ENCODE measurements around the gene INO80D.
"Not testable (repeated sequence)": the region's sequence is repeated elsewhere in the genome, so short reads cannot be mapped to it uniquely, and the experiment has no call there.

INO80D gene

DNA sequence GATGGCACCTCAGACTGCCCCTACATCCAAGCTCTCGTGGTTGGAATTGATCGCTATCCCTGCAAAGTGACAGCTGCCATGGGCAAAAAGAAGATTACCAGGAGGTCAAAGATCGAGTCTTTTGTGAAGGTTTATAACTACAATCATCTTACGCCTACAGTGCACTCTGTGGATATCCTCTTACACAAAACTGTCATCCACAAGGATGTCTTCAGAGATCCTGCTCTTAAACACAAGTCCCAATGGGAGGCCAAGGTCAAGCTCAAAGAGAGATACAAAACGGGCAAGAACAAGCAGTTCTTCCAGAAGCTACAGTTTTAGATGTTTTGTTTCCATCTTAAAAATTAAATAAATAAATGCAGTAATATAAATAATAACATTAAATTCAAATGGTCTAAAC lies 45.4 kb downstream of the INO80D start:
- POLR2A ChIA-PET: no interaction called here
- CTCF ChIA-PET: interaction anchor here (0.6 kb wide), 1 partner anchor 124 kb away, joined by 3 read pairs; no protein-coding TSS in a partner anchor

DNA sequence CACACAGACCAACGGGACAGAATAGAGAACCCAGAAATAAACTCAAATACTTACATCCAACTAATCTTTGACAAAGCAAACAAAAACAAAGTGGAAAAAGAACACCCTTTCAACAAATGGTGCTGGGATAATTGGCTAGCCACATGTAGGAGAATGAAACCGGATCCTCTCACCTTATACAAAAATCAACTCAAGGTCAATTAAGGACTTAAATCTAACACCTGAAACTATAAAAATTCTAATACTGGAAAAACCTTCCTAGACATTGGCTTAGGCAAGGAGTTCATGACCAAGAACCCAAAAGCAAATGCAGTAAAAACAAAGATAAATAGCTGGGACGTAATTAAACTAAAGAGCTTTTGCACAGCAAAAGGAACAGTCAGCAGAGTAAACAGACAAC lies 50.6 kb downstream of the INO80D start:
- CTCF ChIA-PET; H3K36me3 ChIP-seq (ENCODE audit: control insufficient read depth in 2 of 2, insufficient read depth in 1 of 2, low read length in 2 of 2); H3K9me3 ChIP-seq (ENCODE audit: control insufficient read depth, insufficient read depth, low read depth, low read length); H3K4me1 ChIP-seq (ENCODE audit: control insufficient read depth, insufficient read depth, low read length); POLR2A ChIA-PET; H3K27ac ChIP-seq (ENCODE audit: extremely low read depth, low read depth, low read length); H3K4me3 ChIP-seq (ENCODE audit: low read depth, low read length): not testable (repeated sequence)
- peak; percentile 60; the same call in 1 of the 2 replicates for TF ChIP-seq FEZF1 (tag by site-specific recombination; IDR thresholded peaks at IDR 0.05)
- TF ChIP-seq, protein P1, sequence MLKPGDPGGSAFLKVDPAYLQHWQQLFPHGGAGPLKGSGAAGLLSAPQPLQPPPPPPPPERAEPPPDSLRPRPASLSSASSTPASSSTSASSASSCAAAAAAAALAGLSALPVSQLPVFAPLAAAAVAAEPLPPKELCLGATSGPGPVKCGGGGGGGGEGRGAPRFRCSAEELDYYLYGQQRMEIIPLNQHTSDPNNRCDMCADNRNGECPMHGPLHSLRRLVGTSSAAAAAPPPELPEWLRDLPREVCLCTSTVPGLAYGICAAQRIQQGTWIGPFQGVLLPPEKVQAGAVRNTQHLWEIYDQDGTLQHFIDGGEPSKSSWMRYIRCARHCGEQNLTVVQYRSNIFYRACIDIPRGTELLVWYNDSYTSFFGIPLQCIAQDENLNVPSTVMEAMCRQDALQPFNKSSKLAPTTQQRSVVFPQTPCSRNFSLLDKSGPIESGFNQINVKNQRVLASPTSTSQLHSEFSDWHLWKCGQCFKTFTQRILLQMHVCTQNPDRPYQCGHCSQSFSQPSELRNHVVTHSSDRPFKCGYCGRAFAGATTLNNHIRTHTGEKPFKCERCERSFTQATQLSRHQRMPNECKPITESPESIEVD (tag by site-specific recombination; IDR thresholded peaks at IDR 0.05): peak; percentile 84
- TF ChIP-seq ZNF843 (tag by site-specific recombination; IDR thresholded peaks at IDR 0.05): 0 out of 2 replicates have a peak, but pooled peaks have one; percentile 16
- TF ChIP-seq WT1 (tag by site-specific recombination; IDR thresholded peaks at IDR 0.05): peak; percentile 62; the same call in 1 of the 2 replicates

More for the DNA sequence above, 45.4 kb downstream of the INO80D start:
- Histone ChIP-seq H3K27ac (ENCODE audit: extremely low read depth, low read depth, low read length) (no peak overlapping the region), H3K36me3 (ENCODE audit: control insufficient read depth in 2 of 2, insufficient read depth in 1 of 2, low read length in 2 of 2) (peaks cover 0 to 8% of the 10 kb centered on the region in 2 experiments; a peak in 2 of 3 replicates), H3K4me1 (ENCODE audit: control insufficient read depth, insufficient read depth, low read length) (no peaks in the 10 kb centered on the region), H3K4me3 (ENCODE audit: low read depth, low read length) (no peak overlapping the region), H3K9me3 (ENCODE audit: control insufficient read depth, insufficient read depth, low read depth, low read length) (no peaks in the 10 kb centered on the region)
- TF ChIP-seq OVOL3 (tag by site-specific recombination; IDR thresholded peaks at IDR 0.05): no peak
- no peak for TF ChIP-seq ZNF274 (IDR thresholded peaks at IDR 0.05; ENCODE audit: low read length)
- no peak for TF ChIP-seq ZNF274 (tag by site-specific recombination; IDR thresholded peaks at IDR 0.05; ENCODE audit: borderline replicate concordance)
- TF ChIP-seq, protein P2, sequence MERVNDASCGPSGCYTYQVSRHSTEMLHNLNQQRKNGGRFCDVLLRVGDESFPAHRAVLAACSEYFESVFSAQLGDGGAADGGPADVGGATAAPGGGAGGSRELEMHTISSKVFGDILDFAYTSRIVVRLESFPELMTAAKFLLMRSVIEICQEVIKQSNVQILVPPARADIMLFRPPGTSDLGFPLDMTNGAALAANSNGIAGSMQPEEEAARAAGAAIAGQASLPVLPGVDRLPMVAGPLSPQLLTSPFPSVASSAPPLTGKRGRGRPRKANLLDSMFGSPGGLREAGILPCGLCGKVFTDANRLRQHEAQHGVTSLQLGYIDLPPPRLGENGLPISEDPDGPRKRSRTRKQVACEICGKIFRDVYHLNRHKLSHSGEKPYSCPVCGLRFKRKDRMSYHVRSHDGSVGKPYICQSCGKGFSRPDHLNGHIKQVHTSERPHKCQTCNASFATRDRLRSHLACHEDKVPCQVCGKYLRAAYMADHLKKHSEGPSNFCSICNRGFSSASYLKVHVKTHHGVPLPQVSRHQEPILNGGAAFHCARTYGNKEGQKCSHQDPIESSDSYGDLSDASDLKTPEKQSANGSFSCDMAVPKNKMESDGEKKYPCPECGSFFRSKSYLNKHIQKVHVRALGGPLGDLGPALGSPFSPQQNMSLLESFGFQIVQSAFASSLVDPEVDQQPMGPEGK (tag by site-specific recombination; IDR thresholded peaks at IDR 0.05): no peak
- TF ChIP-seq ZNF777 (tag by site-specific recombination; IDR thresholded peaks at IDR 0.05; ENCODE audit: borderline replicate concordance): no peak
- TF ChIP-seq ZBTB21 (tag by site-specific recombination; IDR thresholded peaks at IDR 0.05): no peak
- no peak for TF ChIP-seq ZNF341 (tag by site-specific recombination; IDR thresholded peaks at IDR 0.05; ENCODE audit: low read depth)
- TF ChIP-seq ZNF133 (tag by site-specific recombination; IDR thresholded peaks at IDR 0.05): no peak
- TF ChIP-seq, protein P3, sequence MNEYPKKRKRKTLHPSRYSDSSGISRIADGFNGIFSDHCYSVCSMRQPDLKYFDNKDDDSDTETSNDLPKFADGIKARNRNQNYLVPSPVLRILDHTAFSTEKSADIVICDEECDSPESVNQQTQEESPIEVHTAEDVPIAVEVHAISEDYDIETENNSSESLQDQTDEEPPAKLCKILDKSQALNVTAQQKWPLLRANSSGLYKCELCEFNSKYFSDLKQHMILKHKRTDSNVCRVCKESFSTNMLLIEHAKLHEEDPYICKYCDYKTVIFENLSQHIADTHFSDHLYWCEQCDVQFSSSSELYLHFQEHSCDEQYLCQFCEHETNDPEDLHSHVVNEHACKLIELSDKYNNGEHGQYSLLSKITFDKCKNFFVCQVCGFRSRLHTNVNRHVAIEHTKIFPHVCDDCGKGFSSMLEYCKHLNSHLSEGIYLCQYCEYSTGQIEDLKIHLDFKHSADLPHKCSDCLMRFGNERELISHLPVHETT (tag by site-specific recombination; IDR thresholded peaks at IDR 0.05): no peak
- TF ChIP-seq, protein P4, sequence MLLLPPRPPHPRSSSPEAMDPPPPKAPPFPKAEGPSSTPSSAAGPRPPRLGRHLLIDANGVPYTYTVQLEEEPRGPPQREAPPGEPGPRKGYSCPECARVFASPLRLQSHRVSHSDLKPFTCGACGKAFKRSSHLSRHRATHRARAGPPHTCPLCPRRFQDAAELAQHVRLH (tag by site-specific recombination; IDR thresholded peaks at IDR 0.05): no peak
- no peak for TF ChIP-seq ZNF555 (tag by site-specific recombination; conservative IDR thresholded peaks at IDR 0.05)
- TF ChIP-seq BCL11A (tag by site-specific recombination; IDR thresholded peaks at IDR 0.05; ENCODE audit: low read depth): no peak

DNA sequence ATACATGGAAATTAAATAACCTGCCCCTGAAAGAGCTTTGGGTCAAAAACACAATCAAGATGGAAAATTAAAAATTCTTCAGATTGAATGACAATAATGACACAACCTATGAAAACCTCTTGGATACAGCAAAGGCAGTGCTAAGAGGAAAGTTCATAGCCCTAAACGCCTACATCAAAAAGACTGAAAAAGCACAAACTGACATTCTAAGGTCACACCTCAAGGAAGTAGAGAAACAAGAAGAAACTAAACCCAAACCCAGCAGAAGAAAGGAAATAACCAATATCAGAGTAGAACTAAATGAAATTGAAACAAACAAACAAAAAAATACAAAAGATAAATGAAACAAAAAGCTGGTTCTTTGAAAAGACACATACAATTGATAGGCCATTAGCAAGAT lies 52.5 kb downstream of the INO80D start:
- CTCF ChIA-PET; H3K4me3 ChIP-seq (ENCODE audit: low read depth, low read length); H3K9me3 ChIP-seq (ENCODE audit: control insufficient read depth, insufficient read depth, low read depth, low read length); H3K4me1 ChIP-seq (ENCODE audit: control insufficient read depth, insufficient read depth, low read length); H3K27ac ChIP-seq (ENCODE audit: extremely low read depth, low read depth, low read length); H3K36me3 ChIP-seq (ENCODE audit: control insufficient read depth in 2 of 2, insufficient read depth in 1 of 2, low read length in 2 of 2); POLR2A ChIA-PET: not testable (repeated sequence)

Data from HEK293 (cell line).